ENCODE data around the gene KRTAP10-2.
"Not testable (repeated sequence)": the region's sequence is repeated elsewhere in the genome, so short reads cannot be mapped to it uniquely, and the experiment has no call there.

The KRTAP10-2 gene

GRCh38 chr21:44579833-44580144 is 28.5 kb upstream of the KRTAP10-2 start:
- no peak for DNase-seq (ENCODE audit: low read depth)
- no peak for TF ChIP-seq CTCF (conservative IDR thresholded peaks at IDR 0.05; ENCODE audit: low read depth, low read length)
- H3K4me3 ChIP-seq (ENCODE audit: low read depth, low read length), result no peak overlapping the region

- no peak for DNase-seq (ENCODE audit: low read depth)
- TF ChIP-seq CTCF (conservative IDR thresholded peaks at IDR 0.05; ENCODE audit: low read depth, low read length), result no peak
- H3K4me3 ChIP-seq (ENCODE audit: low read depth, low read length), result no peak overlapping the region
Observed at GRCh38 chr21:44579056-44579832, 27.9 kb upstream of the KRTAP10-2 start.

- DNase-seq (ENCODE audit: low read depth), result no peak
- H3K4me3 ChIP-seq (ENCODE audit: low read depth, low read length), result no peak overlapping the region
- TF ChIP-seq CTCF (conservative IDR thresholded peaks at IDR 0.05; ENCODE audit: low read depth, low read length), result no peak
Observed at GRCh38 chr21:44578371-44579055, 27.2 kb upstream of the KRTAP10-2 start.

GRCh38 chr21:44576025-44576420 is 24.7 kb upstream of the KRTAP10-2 start:
- H3K4me3 ChIP-seq (ENCODE audit: low read depth, low read length), result no peak overlapping the region
- TF ChIP-seq CTCF (conservative IDR thresholded peaks at IDR 0.05; ENCODE audit: low read depth, low read length), result no peak
- DNase-seq (ENCODE audit: low read depth), result no peak

GRCh38 chr21:44575307-44576024 is 24.2 kb upstream of the KRTAP10-2 start:
- DNase-seq (ENCODE audit: low read depth), result no peak
- no peak overlapping the region for H3K4me3 ChIP-seq (ENCODE audit: low read depth, low read length)
- no peak for TF ChIP-seq CTCF (conservative IDR thresholded peaks at IDR 0.05; ENCODE audit: low read depth, low read length)

GRCh38 chr21:44574457-44575306 is 23.4 kb upstream of the KRTAP10-2 start:
- H3K4me3 ChIP-seq (ENCODE audit: low read depth, low read length), result no peak overlapping the region
- DNase-seq (ENCODE audit: low read depth), result no peak
- TF ChIP-seq CTCF (conservative IDR thresholded peaks at IDR 0.05; ENCODE audit: low read depth, low read length), result no peak

DNA sequence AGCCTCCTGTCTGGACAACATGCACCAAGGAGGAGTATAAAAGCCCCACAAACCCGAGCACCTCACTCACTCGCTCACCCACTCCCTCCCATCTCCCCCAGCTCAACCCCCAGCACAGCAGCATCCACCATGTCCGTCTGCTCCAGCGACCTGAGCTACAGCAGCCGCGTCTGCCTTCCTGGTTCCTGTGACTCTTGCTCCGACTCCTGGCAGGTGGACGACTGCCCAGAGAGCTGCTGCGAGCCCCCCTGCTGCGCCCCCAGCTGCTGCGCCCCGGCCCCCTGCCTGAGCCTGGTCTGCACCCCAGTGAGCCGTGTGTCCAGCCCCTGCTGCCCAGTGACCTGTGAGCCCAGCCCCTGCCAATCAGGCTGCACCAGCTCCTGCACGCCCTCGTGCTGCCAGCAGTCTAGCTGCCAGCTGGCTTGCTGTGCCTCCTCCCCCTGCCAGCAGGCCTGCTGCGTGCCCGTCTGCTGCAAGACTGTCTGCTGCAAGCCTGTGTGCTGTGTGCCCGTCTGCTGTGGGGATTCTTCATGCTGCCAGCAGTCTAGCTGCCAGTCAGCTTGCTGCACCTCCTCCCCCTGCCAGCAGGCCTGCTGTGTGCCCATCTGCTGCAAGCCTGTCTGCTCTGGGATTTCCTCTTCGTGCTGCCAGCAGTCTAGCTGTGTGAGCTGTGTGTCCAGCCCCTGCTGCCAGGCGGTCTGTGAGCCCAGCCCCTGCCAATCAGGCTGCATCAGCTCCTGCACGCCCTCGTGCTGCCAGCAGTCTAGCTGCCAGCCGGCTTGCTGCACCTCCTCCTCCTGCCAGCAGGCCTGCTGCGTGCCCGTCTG is 22.5 kb upstream of the KRTAP10-2 start, which contains the start of gene KRTAP10-4:
KRTAP10-4 (plus strand) TSS at position 100 of the 827 bp plus-strand sequence; CDS start at position 130, 30 bp downstream.
- not testable (repeated sequence) for H3K4me3 ChIP-seq (ENCODE audit: low read depth, low read length); DNase-seq (ENCODE audit: low read depth)

All from choroid plexus epithelial cell (primary cell).